CD4-positive, alpha-beta T cell treated with Interleukin-15 for 1 hour (primary cell): ENCODE measurements around the gene NLRC3.
A peak's percentile ranks its signal among the peaks of the same experiment; 100 is the strongest.

Experiments
- DNase-seq: peaks from one replicate; pipeline ENCODE4 v3.0.0-alpha.2; 2020

The NLRC3 gene

DNA sequence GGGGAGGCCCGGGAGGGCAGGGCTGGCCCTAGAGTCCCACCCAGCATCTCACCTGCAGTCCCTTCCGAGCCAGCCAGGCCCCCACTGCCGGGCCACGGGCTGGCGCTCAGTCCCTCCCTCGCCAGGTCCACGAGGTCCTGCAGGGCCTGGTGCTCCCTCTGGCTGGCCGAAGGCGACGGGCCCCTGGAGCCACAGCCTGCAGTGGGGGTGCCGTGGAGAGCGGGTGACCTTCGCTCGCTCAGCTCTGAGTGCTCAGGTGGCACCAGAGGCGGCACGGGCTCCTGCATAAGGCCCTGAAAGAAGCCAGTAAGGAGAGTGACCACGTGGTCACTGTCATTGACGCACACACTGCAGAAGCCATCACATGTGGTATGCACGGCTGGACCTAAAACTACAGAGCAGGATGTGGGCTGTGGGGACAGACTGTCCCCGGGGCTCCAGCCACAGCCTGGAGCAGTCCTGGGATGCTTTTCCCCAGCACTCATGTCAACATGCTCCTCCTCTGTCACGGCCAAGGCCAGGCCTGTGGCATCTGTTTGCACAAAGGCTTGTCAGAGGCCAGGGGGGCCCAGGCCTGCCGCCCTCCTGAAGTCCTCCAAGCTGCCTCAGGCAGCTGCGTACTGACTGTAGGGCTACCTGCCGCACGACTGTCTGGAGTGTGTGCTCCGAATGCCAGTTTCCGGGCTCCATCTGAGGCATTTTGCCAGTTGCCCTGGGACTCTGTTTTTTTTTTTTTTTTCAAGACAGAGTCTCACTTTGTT is 19.1 kb upstream of the NLRC3 start:
- DNase-seq, result no peak

DNA sequence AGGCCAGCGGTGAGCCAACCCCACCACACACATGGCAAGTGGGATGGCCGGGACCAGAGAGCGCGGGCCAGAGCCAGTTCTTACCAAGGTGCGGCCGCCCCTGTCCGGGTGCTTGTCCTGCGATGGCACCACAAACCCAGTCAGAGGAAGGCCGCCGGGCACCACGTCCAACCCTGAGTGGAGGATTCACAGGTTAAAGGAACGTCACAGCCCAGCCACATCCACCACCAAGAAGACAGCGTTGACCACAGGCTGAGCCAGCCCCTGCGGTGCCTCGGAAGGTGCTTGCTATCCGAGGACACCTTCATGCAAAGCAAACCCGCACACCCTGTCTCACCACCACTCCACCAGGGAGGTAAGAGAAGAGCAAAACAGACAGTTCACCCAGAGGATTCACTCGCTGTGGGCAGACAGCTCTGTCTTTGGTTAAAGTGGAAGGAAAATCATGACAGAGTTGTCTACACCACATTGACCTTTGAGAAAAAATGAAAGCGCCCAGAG is 18.4 kb upstream of the NLRC3 start:
- no peak for DNase-seq

DNA sequence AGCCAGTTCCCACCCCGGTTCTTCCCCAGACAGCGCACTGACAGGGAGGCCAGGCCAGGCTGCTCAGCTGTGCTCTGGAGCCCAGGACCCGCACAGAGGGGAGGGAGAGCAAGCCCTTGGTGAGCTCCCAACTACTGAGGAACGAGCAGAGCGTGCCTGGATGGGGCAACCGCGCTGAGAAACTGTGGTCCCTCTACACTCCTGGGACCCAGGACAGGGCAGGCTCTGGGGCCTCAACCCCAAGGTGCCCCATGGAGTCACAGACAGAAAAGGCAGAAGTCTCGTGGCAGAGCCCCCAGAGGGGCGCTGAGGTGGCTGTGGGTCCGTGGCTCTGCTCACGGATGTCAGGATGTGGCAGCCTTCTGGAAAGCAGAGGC is 17.9 kb upstream of the NLRC3 start:
- DNase-seq, result no peak

DNA sequence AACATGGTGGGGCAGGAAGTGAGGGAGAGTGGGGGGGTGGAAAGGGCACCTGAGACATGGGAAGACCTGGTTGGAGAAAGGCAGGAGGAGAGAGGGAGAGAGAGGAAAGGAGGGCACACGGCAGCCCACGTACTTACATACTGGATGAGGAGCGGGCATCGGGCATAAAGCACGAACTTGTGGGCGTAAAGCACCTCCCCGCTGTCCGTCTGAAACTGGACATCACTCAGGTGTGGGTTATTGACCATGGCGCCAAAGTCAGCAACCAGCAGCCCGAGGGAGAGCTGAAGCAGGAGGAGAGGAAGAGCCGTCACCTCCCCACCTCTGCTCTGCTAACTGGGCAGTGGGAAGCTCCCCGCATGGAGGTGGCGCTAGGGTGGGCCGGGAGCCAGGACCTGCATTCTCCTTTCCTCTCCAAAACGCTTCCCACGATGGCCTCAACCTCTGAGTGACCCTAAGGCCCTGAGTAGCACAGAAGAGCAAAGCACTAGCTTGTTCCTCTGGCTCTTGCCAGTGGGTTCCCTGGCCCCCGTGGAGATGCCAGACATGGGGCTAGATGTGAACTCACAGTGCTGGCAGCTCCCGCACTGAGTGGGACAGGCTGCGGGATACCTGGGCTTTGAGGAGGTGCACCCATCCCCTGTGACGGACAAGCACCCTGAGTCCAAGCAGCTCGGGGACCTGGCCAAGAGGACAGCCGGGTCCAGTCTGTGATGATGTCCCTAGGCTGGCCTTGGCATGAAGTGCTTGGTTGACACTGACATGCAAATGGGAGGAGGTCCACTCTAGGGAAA is 17.3 kb upstream of the NLRC3 start:
- no peak for DNase-seq

- DNase-seq, result no peak
Measured at GRCh38 chr16:3592559-3592958, 15.4 kb upstream of the NLRC3 start.

- no peak for DNase-seq
Measured at GRCh38 chr16:3591991-3592390, 14.8 kb upstream of the NLRC3 start.

- DNase-seq, result no peak
Measured at GRCh38 chr16:3591436-3591803, 14.2 kb upstream of the NLRC3 start.

GRCh38 chr16:3590736-3591435 is 13.7 kb upstream of the NLRC3 start:
- DNase-seq, result no peak

- no peak for DNase-seq
Measured at GRCh38 chr16:3589991-3590701, 12.9 kb upstream of the NLRC3 start.

DNA sequence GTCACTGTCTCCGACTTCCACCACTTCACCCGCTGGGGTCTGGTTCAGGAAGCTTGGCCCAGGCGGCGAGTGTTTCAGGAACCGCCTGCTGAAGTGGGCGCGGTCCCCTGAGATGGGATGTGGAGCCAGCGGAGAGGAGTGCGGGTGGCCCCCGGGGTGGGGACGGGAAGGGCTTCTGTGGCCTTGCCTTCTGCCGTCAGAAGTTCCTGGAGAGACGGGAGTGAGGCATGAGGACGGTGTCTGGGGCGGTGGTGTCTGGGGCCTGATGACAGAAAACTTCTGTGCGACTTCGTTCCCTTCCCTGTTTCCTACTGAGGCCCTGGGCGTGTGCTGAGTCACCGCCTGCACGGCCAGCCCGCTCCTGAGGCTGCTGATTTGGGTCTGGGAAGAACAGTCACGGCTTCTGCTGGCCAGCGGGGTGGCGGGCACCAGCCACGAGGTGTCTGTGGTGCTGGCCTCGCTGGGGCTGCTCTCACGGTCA is 12.3 kb upstream of the NLRC3 start:
- DNase-seq, result peak; percentile 33

DNA sequence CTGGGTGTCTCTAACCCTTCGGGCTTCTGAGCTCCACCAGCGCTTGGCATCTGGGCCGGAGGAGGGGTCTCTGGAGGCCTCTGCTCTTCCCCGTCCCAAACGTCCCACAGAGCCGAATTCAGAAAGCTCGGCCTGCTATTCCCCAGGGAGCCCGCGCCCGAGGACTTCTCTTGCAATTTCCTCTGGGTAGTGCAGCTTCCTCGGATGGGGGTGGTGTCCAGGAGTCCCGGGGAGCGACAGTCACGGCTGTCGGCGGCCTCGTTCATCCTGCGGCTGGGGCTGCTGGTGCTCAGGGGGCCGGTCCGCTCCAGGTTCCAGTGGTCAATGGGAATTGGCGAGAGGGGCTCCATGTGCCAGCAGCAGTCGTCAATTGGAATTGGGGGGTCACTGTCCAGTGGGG is 11.8 kb upstream of the NLRC3 start:
- DNase-seq, result no peak

GRCh38 chr16:3587547-3588110 is 10.4 kb upstream of the NLRC3 start:
- DNase-seq, result no peak

- DNase-seq, result no peak
Measured at GRCh38 chr16:3584412-3584811, 7.2 kb upstream of the NLRC3 start.

- no peak for DNase-seq
Measured at GRCh38 chr16:3583303-3584038, 6.3 kb upstream of the NLRC3 start.

DNA sequence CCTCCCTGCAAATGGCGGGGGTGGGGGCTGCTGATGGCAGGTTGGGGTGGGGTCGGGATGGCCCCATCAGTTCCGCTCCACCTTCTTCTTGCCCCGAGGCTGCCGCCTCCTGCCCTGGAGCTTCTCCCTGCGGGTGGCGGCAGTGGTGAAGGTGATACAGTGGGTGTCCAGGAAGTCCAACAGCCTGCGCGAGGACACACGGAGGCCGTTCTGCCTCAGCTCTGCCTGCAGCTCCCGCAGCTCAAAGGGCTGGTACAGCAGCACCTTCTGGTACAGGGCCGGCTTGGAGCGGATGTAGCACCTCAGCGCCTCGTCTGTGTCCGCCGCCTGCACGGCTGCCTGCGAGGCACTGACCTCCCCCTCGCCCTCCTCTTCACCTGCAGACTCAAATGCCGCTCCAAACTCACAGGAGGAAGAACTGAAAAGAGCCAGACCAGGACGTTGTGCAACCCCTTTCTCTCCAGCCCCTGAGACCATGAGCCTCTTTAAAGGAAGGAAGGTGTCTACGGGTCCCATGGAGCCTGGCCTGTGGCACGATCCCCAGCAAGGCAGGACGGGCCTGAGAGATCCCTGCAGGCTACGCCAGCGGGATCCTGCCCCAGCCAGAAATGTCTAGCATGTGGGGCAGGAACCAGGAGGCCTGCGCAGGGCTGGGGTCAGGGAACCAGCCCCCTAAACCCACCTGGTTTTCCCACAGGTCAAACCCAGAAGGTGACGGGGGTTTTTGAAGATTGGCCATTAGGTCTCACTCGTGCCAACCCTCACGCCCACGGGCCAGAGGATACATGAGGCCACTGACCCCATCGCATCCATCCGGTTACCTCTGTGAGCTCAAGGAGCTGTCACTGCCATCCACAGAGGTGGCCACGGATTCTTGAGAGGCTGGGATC is 5.3 kb upstream of the NLRC3 start:
- no peak for DNase-seq

DNA sequence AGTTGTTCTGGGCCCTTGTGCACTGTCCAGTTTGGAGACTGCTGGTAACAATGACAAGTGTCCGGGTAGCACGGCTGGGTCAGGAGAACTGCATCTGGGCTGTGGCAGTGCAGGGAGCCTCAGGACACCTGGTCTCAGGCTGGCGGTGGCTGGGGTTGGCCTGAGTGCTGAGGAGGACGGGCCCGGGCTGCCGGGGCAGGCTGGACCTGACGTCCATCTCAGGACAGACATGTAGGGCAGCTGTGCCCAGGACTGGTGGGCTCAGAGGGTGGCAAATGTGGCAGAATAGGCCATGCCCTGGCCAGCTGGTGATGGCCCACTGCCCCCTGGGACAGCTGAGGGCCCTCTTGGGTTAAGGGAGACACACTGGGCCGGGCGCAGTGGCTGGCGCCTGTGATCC is 4.2 kb upstream of the NLRC3 start:
- no peak for DNase-seq

GRCh38 chr16:3580686-3581085 is 3.5 kb upstream of the NLRC3 start:
- DNase-seq, result no peak

DNA sequence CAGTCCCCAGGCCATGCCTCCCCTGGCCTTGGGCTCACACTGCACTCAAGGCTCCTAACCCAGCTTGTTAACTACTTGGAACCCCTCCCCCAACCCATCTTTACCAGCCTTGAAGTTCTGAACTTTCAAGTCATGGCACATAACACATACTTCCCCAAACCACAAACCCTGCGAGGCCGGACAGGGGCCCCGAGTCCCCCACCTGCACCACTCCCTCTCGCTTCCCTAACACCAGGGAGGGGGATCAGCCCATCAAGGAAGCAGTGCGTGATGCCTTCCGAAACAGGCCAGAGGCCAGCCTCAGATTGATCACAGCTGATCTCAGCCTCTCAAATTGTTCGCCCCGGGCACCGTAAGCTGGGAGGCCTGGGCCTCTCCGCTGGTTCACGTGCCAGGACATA is 3.0 kb upstream of the NLRC3 start:
- DNase-seq, result no peak

GRCh38 chr16:3579776-3580175 is 2.6 kb upstream of the NLRC3 start:
- DNase-seq, result no peak

- peak; percentile 42 for DNase-seq
Measured at GRCh38 chr16:3578610-3579551, 1.7 kb upstream of the NLRC3 start.
